Astrocyte of the spinal cord (primary cell): ENCODE measurements around the gene MSLN.

Source experiments
- DNase-seq: peaks from one replicate; pipeline ENCODE4 v3.0.0; 2011; ENCODE audit warnings: low read depth, low spot score
- H3K4me3 ChIP-seq: 2 replicates; pipeline ENCODE4 v1.5.1; 2011; ENCODE audit warnings: low read depth, mild to moderate bottlenecking, low read length, moderate library complexity
- CTCF ChIP-seq: IDR thresholded peaks from 2 replicates; pipeline ENCODE4 v1.5.1; 2012; ENCODE audit warnings: low read depth, mild to moderate bottlenecking, low read length, inconsistent platforms
- in situ Hi-C: cut with HindIII; loops from 2 replicates; pipeline ENCODE4 v1.10.0; 2017; ENCODE audit warnings: low sequenced_read_pairs

Gene MSLN

GRCh38 chr16:743794-744500 lies 16.6 kb upstream of the MSLN start:
- no peak for DNase-seq
- TF ChIP-seq CTCF = peak; percentile 6
- no peak overlapping the region for H3K4me3 ChIP-seq
- in situ Hi-C loops = no loop called here

- DNase-seq = no peak
- in situ Hi-C loops = no loop called here
- peak; percentile 39 for TF ChIP-seq CTCF
- H3K4me3 ChIP-seq = no peak overlapping the region
These were observed 14.8 kb upstream of the MSLN start for GRCh38 chr16:745739-746138.

- DNase-seq = no peak
- in situ Hi-C loops = no loop called here
- no peak for TF ChIP-seq CTCF
- no peak overlapping the region for H3K4me3 ChIP-seq
These were observed 13.9 kb upstream of the MSLN start for GRCh38 chr16:746637-747036.

- TF ChIP-seq CTCF = no peak
- H3K4me3 ChIP-seq = no peak overlapping the region
- no peak for DNase-seq
- in situ Hi-C loops = no loop called here
These were observed 12.4 kb upstream of the MSLN start for GRCh38 chr16:747978-748746.

- TF ChIP-seq CTCF = no peak
- in situ Hi-C loops = no loop called here
- peak; percentile 28 for DNase-seq
- H3K4me3 ChIP-seq = no peak overlapping the region
These were observed 11.5 kb upstream of the MSLN start for GRCh38 chr16:749010-749409.

GRCh38 chr16:750485-750884 lies 10.0 kb upstream of the MSLN start:
- DNase-seq = no peak
- in situ Hi-C loops = no loop called here
- H3K4me3 ChIP-seq = no peak overlapping the region
- TF ChIP-seq CTCF = no peak
